GM18508 (cell line): ENCODE results near the gene GPR107.

Experiments used
- ATAC-seq: cut with Tn5 transposase; IDR thresholded peaks from one replicate; pipeline ENCODE4 v1.9.1; 2021; ENCODE audit warnings: moderate number of reproducible peaks; ENCODE audit not compliant: insufficient read depth, unreplicated experiment

The GPR107 gene

GRCh38 chr9:130126721-130127433 is 73.2 kb downstream of the GPR107 start:
- no peak for ATAC-seq

GRCh38 chr9:130128251-130128650 is 74.5 kb downstream of the GPR107 start:
- ATAC-seq: no peak

GRCh38 chr9:130128733-130129431 is 75.2 kb downstream of the GPR107 start:
- no peak for ATAC-seq

GRCh38 chr9:130129432-130130061 is 75.8 kb downstream of the GPR107 start:
- ATAC-seq: no peak

- ATAC-seq: no peak
Observed at GRCh38 chr9:130132746-130133145, 79.0 kb downstream of the GPR107 start.

GRCh38 chr9:130137081-130137640 is 83.5 kb downstream of the GPR107 start:
- ATAC-seq: no peak

- ATAC-seq: no peak
Observed at GRCh38 chr9:130137641-130138081, 84.0 kb downstream of the GPR107 start.

GRCh38 chr9:130138171-130138653 is 84.5 kb downstream of the GPR107 start:
- ATAC-seq: no peak

GRCh38 chr9:130138791-130139190 is 85.1 kb downstream of the GPR107 start:
- ATAC-seq: no peak

GRCh38 chr9:130139251-130139650 is 85.5 kb downstream of the GPR107 start:
- no peak for ATAC-seq

- no peak for ATAC-seq
Observed at GRCh38 chr9:130140706-130141105, 87.0 kb downstream of the GPR107 start.

GRCh38 chr9:130142056-130142455 is 88.3 kb downstream of the GPR107 start:
- ATAC-seq: no peak

GRCh38 chr9:130142641-130143040 is 88.9 kb downstream of the GPR107 start:
- ATAC-seq: no peak

- ATAC-seq: no peak
Observed at GRCh38 chr9:130143279-130143893, 89.7 kb downstream of the GPR107 start.

GRCh38 chr9:130143958-130144366 is 90.3 kb downstream of the GPR107 start:
- no peak for ATAC-seq

- ATAC-seq: no peak
Observed at GRCh38 chr9:130144703-130145102, 91.0 kb downstream of the GPR107 start.

GRCh38 chr9:130145658-130146057 is 92.0 kb downstream of the GPR107 start:
- ATAC-seq: no peak

- ATAC-seq: no peak
Observed at GRCh38 chr9:130147198-130147597, 93.5 kb downstream of the GPR107 start.

GRCh38 chr9:130147910-130148309 is 94.2 kb downstream of the GPR107 start:
- no peak for ATAC-seq

- ATAC-seq: no peak
Observed at GRCh38 chr9:130149031-130149430, 95.3 kb downstream of the GPR107 start.
